Astrocyte (in vitro differentiated cells and primary cell): ENCODE results near the gene ANKRD9. TPM values are rescaled to one million over a fixed set of nuclear protein-coding genes. Genes with fewer than 3 reads are reported as not detected.

Experiments used
- DNase-seq: peaks from one replicate; pipeline ENCODE4 v3.0.0-alpha.2; 2010; ENCODE audit warnings: low read depth
- FAIRE-seq: peaks from 2 replicates; lab custom pipeline; 2011; peaks lifted over from hg19 to GRCh38; lab: Jason Lieb, UNC
- H2AFZ ChIP-seq: 2 replicates; pipeline ENCODE4 v1.6.0; 2012; ENCODE audit warnings: low read depth, low read length, inconsistent platforms
- H3K27ac ChIP-seq: 2 replicates; pipeline ENCODE4 v1.5.1; 2011; ENCODE audit warnings: low read depth, low read length, inconsistent platforms
- H3K27me3 ChIP-seq: 2 replicates; pipeline ENCODE4 v1.6.0; 2011; ENCODE audit warnings: low read length, inconsistent platforms; ENCODE audit not compliant: insufficient read depth
- H3K36me3 ChIP-seq: 2 replicates; pipeline ENCODE4 v1.5.1; 2011; ENCODE audit warnings: low read length, inconsistent platforms; ENCODE audit not compliant: insufficient read depth
- H3K4me1 ChIP-seq: 2 replicates; pipeline ENCODE4 v1.5.1; 2011; ENCODE audit warnings: low read length, inconsistent platforms; ENCODE audit not compliant: insufficient read depth
- H3K4me2 ChIP-seq: 2 replicates; pipeline ENCODE4 v1.6.0; 2012; ENCODE audit warnings: low read length, inconsistent platforms
- H3K4me3 ChIP-seq: 2 replicates; pipeline ENCODE4 v1.5.1; 2011; ENCODE audit warnings: low read depth, mild to moderate bottlenecking, low read length, inconsistent platforms; ENCODE audit not compliant: insufficient read depth
- H3K79me2 ChIP-seq: 2 replicates; pipeline ENCODE4 v1.6.0; 2012; ENCODE audit warnings: mild to moderate bottlenecking, low read length, inconsistent platforms; ENCODE audit not compliant: insufficient read depth
- H3K9ac ChIP-seq: 2 replicates; pipeline ENCODE4 v1.6.0; 2012; ENCODE audit warnings: mild to moderate bottlenecking, low read length, inconsistent platforms
- H3K9me3 ChIP-seq: 2 replicates; pipeline ENCODE4 v1.5.1; 2012; ENCODE audit warnings: low read depth, mild to moderate bottlenecking, low read length, inconsistent platforms; ENCODE audit not compliant: insufficient read depth
- H4K20me1 ChIP-seq: 2 replicates; pipeline ENCODE4 v1.6.0; 2012; ENCODE audit warnings: low read length, inconsistent platforms; ENCODE audit not compliant: insufficient read depth
- H3K27ac Mint-ChIP-seq: one replicate; pipeline ENCODE4 v1.8.0; 2021; ENCODE audit warnings: mild to moderate bottlenecking, mixed read lengths; ENCODE audit not compliant: unreplicated experiment
- H3K27me3 Mint-ChIP-seq: one replicate; pipeline ENCODE4 v1.8.0; 2021; ENCODE audit warnings: low read depth, mixed read lengths; ENCODE audit not compliant: unreplicated experiment
- H3K36me3 Mint-ChIP-seq: one replicate; pipeline ENCODE4 v1.8.0; 2021; ENCODE audit warnings: low read depth, mixed read lengths; ENCODE audit not compliant: unreplicated experiment
- H3K4me1 Mint-ChIP-seq: one replicate; pipeline ENCODE4 v1.8.0; 2021; ENCODE audit warnings: low read depth, mixed read lengths; ENCODE audit not compliant: unreplicated experiment
- H3K4me3 Mint-ChIP-seq: one replicate; pipeline ENCODE4 v1.8.0; 2021; ENCODE audit warnings: mild to moderate bottlenecking, moderate library complexity, mixed read lengths; ENCODE audit not compliant: unreplicated experiment
- H3K9me3 Mint-ChIP-seq: one replicate; pipeline ENCODE4 v1.8.0; 2021; ENCODE audit warnings: mild to moderate bottlenecking, mixed read lengths; ENCODE audit not compliant: unreplicated experiment
- EZH2 ChIP-seq: IDR thresholded peaks from 2 replicates; pipeline ENCODE4 v1.6.1; 2012; ENCODE audit warnings: mild to moderate bottlenecking, low read length, inconsistent platforms; ENCODE audit not compliant: insufficient read depth
- total RNA-seq: library from RNA; stranded (reverse); gene quantifications from 2 replicates; pipeline ENCODE4 v1.2.1, GENCODE V29; 2021
- TF ChIP-seq, protein P1 (sequence below): IDR thresholded peaks from 2 replicates; pipeline ENCODE4 v1.5.1; 2011; ENCODE audit warnings: low read depth, mild to moderate bottlenecking, inconsistent platforms, low read length, moderate library complexity; ENCODE audit not compliant: insufficient read depth

ANKRD9 gene
- total RNA-seq, 1 donor from 2014 or later: 9.4 TPM

- FAIRE-seq (no peak), DNase-seq (no peak)
- peaks cover 4% of the 10 kb centered on the region for H3K4me1 Mint-ChIP-seq
- H3K27me3 Mint-ChIP-seq: peaks cover 33% of the 10 kb centered on the region
- no peaks in the 10 kb centered on the region for H4K20me1 ChIP-seq
- no peak overlapping the region for H3K4me2 ChIP-seq
- TF ChIP-seq, protein P1, sequence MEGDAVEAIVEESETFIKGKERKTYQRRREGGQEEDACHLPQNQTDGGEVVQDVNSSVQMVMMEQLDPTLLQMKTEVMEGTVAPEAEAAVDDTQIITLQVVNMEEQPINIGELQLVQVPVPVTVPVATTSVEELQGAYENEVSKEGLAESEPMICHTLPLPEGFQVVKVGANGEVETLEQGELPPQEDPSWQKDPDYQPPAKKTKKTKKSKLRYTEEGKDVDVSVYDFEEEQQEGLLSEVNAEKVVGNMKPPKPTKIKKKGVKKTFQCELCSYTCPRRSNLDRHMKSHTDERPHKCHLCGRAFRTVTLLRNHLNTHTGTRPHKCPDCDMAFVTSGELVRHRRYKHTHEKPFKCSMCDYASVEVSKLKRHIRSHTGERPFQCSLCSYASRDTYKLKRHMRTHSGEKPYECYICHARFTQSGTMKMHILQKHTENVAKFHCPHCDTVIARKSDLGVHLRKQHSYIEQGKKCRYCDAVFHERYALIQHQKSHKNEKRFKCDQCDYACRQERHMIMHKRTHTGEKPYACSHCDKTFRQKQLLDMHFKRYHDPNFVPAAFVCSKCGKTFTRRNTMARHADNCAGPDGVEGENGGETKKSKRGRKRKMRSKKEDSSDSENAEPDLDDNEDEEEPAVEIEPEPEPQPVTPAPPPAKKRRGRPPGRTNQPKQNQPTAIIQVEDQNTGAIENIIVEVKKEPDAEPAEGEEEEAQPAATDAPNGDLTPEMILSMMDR: no peak
- no peak for TF ChIP-seq EZH2
- H2AFZ ChIP-seq: no peak overlapping the region
- no peak overlapping the region for H3K4me3 ChIP-seq
- no peaks in the 10 kb centered on the region for H3K36me3 Mint-ChIP-seq
- H3K9me3 ChIP-seq: no peaks in the 10 kb centered on the region
- H3K9me3 Mint-ChIP-seq: no peaks in the 10 kb centered on the region
- no peaks in the 10 kb centered on the region for H3K79me2 ChIP-seq
- peaks cover 20% of the 10 kb centered on the region for H3K27me3 ChIP-seq
- H3K36me3 ChIP-seq: no peaks in the 10 kb centered on the region
- peaks cover 15% of the 10 kb centered on the region for H3K4me1 ChIP-seq
- no peak overlapping the region for H3K9ac ChIP-seq
- no peak overlapping the region for H3K27ac Mint-ChIP-seq
- H3K4me3 Mint-ChIP-seq: no peak overlapping the region
- H3K27ac ChIP-seq: no peak overlapping the region
Observed at GRCh38 chr14:102548616-102549240, 39.2 kb upstream of the ANKRD9 start.

- Mint-ChIP-seq H3K4me3 (peak overlapping the region; percentile 45), H3K27me3 (peaks cover 40% of the 10 kb centered on the region), H3K9me3 (no peaks in the 10 kb centered on the region), H3K27ac (peak overlapping the region; percentile 84), H3K36me3 (no peaks in the 10 kb centered on the region), H3K4me1 (peaks cover 4% of the 10 kb centered on the region)
- Histone ChIP-seq H3K4me2 (no peak overlapping the region), H3K79me2 (no peaks in the 10 kb centered on the region), H2AFZ (peak overlapping the region; percentile 26), H3K4me3 (no peak overlapping the region), H3K27me3 (peaks cover 20% of the 10 kb centered on the region), H3K9me3 (no peaks in the 10 kb centered on the region), H3K27ac (no peak overlapping the region), H4K20me1 (no peaks in the 10 kb centered on the region), H3K4me1 (peaks cover 8% of the 10 kb centered on the region), H3K36me3 (no peaks in the 10 kb centered on the region), H3K9ac (no peak overlapping the region)
- DNase-seq: no peak
- TF ChIP-seq, protein P1: no peak
- TF ChIP-seq EZH2: no peak
- FAIRE-seq: no peak
Observed at GRCh38 chr14:102545461-102546265, 36.1 kb upstream of the ANKRD9 start.
